Measurements from ENCODE around the gene NTHL1.
A peak's percentile ranks its signal among the peaks of the same experiment; 100 is the strongest.

The NTHL1 gene

GRCh38 chr16:2047330-2048115, at the start of gene NTHL1, which contains the start of gene TSC2:
Gene NTHL1 (minus strand): TSS chr16:2047834. CDS start chr16:2047823, 11 bp downstream.
Gene TSC2 (plus strand): TSS chr16:2047985. CDS start chr16:2048616, 631 bp downstream.
- peak within 1 kb of the TSS; percentile 79 for H3K4me3 ChIP-seq (ENCODE audit: low read depth, low read length)
- peak; percentile 86 for DNase-seq (ENCODE audit: low read depth)
- TF ChIP-seq CTCF (IDR thresholded peaks at IDR 0.05; ENCODE audit: low read depth, low read length, missing control alignments), result no peak

GRCh38 chr16:2096853-2097595, 49.4 kb upstream of the NTHL1 start:
- no peak for DNase-seq (ENCODE audit: low read depth)
- H3K4me3 ChIP-seq (ENCODE audit: low read depth, low read length), result no peak overlapping the region
- no peak for TF ChIP-seq CTCF (IDR thresholded peaks at IDR 0.05; ENCODE audit: low read depth, low read length, missing control alignments)

GRCh38 chr16:2095918-2096582, 48.4 kb upstream of the NTHL1 start:
- no peak for DNase-seq (ENCODE audit: low read depth)
- H3K4me3 ChIP-seq (ENCODE audit: low read depth, low read length), result no peak overlapping the region
- TF ChIP-seq CTCF (IDR thresholded peaks at IDR 0.05; ENCODE audit: low read depth, low read length, missing control alignments), result no peak

GRCh38 chr16:2095315-2095853, 47.8 kb upstream of the NTHL1 start:
- no peak for DNase-seq (ENCODE audit: low read depth)
- H3K4me3 ChIP-seq (ENCODE audit: low read depth, low read length), result no peak overlapping the region
- TF ChIP-seq CTCF (IDR thresholded peaks at IDR 0.05; ENCODE audit: low read depth, low read length, missing control alignments), result no peak

GRCh38 chr16:2093793-2094192, 46.2 kb upstream of the NTHL1 start:
- H3K4me3 ChIP-seq (ENCODE audit: low read depth, low read length), result no peak overlapping the region
- TF ChIP-seq CTCF (IDR thresholded peaks at IDR 0.05; ENCODE audit: low read depth, low read length, missing control alignments), result no peak
- no peak for DNase-seq (ENCODE audit: low read depth)

GRCh38 chr16:2092866-2093265, 45.2 kb upstream of the NTHL1 start:
- DNase-seq (ENCODE audit: low read depth), result no peak
- no peak overlapping the region for H3K4me3 ChIP-seq (ENCODE audit: low read depth, low read length)

More at GRCh38 chr16:2092866-2093265, 45.2 kb upstream of the NTHL1 start:
- no peak for TF ChIP-seq CTCF (IDR thresholded peaks at IDR 0.05; ENCODE audit: low read depth, low read length, missing control alignments)

All from GM12864 (cell line).